ENCODE measurements around the gene FLT3.

The FLT3 gene

DNA sequence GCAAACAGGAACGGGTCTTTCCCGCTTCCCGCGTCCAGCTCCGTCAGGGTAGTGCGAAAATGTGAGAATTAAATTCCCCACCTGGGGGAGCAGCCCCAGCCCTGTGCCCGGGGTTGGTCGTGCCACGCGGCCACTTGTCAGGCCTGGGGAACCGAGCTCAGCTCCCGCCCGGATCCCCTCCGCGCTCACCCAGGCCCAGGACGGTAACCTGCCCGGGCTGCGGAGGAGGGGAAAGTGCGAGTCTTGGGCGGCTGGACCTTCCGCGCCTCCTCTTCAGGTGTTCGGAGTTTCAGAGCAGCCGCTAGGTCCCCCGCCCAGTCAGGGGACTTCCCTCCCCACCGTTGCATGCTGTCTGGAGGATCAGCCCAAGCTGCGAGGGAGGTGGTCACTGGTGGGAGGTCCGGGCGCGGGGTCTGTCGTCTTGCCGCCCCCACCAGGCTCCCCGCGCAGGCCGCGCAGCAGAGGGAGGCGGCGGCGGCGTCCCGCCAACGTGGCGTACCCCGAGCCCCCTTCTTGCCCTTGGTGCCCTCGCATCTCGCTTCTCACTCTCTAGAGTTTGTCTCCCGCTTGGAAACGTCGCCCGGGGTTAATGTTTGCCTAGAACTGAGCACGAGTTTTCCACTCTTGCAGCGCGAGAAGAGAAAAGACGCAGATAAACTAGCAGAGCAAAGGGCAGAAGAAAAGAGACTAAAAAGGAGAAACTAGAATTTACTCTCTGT is 119.9 kb downstream of the FLT3 start:
- no peaks in the 10 kb centered on the region for H3K36me3 Mint-ChIP-seq (ENCODE audit: low read depth)
- TF ChIP-seq, protein P1, sequence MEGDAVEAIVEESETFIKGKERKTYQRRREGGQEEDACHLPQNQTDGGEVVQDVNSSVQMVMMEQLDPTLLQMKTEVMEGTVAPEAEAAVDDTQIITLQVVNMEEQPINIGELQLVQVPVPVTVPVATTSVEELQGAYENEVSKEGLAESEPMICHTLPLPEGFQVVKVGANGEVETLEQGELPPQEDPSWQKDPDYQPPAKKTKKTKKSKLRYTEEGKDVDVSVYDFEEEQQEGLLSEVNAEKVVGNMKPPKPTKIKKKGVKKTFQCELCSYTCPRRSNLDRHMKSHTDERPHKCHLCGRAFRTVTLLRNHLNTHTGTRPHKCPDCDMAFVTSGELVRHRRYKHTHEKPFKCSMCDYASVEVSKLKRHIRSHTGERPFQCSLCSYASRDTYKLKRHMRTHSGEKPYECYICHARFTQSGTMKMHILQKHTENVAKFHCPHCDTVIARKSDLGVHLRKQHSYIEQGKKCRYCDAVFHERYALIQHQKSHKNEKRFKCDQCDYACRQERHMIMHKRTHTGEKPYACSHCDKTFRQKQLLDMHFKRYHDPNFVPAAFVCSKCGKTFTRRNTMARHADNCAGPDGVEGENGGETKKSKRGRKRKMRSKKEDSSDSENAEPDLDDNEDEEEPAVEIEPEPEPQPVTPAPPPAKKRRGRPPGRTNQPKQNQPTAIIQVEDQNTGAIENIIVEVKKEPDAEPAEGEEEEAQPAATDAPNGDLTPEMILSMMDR (IDR thresholded peaks at IDR 0.05): no peak
- H3K27ac Mint-ChIP-seq: no peak overlapping the region
- no peak for DNase-seq
- H3K4me3 Mint-ChIP-seq: peak overlapping the region; percentile 87
- peaks cover 54% of the 10 kb centered on the region for H3K27me3 Mint-ChIP-seq (ENCODE audit: low read depth, poor library complexity)
- no peaks in the 10 kb centered on the region for H3K9me3 Mint-ChIP-seq
- peaks cover 50% of the 10 kb centered on the region for H3K4me1 Mint-ChIP-seq

DNA sequence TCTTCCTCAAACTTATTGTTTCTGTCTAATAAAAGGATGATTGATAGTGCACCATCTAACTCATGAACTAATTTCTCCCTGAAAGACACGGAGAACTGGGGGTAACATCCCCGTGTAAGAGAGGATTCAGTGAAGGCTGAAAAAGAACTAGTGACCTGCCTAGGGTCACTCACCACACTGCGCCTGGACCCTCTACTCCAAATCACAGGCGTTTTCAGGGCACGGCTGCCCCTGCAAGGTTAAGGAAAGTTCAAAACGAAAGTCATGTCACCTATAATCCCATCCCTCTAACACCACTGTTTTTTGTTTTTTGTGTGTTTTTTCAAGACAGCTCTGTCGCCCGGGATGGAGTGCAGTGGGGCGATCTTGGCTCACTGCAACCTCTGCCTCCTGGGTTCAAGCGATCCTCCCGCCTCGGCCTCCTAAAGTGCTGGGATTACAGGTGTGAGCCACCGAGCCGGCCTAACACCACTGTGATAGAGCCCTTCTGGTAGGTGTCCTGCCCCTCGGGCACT is 120.6 kb downstream of the FLT3 start:
- H3K27me3 Mint-ChIP-seq (ENCODE audit: low read depth, poor library complexity): peaks cover 58% of the 10 kb centered on the region
- H3K4me3 Mint-ChIP-seq: peak overlapping the region; percentile 87
- TF ChIP-seq, protein P1 (IDR thresholded peaks at IDR 0.05): no peak
- DNase-seq: no peak
- no peaks in the 10 kb centered on the region for H3K9me3 Mint-ChIP-seq
- H3K4me1 Mint-ChIP-seq: peaks cover 56% of the 10 kb centered on the region
- no peaks in the 10 kb centered on the region for H3K36me3 Mint-ChIP-seq (ENCODE audit: low read depth)
- H3K27ac Mint-ChIP-seq: no peak overlapping the region

DNA sequence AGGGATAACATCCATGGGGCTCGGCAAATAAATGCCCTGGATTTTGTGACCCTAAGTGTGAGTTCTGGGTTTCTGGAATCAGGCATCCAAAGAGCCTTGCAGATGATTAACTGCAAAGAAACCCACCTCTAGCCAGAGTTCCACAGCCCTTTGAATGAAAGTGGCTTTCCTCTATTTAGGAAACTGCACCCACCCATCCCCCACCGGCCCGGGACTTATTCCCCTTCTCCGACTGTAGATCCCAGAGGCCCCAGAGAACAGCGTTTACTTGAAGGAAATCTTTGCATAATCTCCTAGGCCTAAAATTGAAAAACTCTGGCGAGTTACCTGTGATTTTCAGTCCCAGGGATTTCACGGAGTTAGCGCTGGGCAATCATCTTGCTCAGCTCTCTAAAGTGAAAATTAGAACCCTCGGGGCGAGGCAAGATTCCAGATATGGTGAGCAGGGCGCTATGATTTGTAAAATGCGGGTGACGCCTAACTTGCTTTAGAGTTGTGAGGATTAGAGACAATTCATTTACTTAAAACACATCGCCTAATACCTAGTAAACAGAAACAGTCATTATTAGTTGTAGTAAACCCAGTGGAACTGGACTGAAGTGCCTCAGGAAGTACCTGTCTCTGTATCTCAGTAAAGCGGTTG is 121.3 kb downstream of the FLT3 start:
- TF ChIP-seq, protein P1 (IDR thresholded peaks at IDR 0.05): no peak
- no peaks in the 10 kb centered on the region for H3K36me3 Mint-ChIP-seq (ENCODE audit: low read depth)
- H3K9me3 Mint-ChIP-seq: no peaks in the 10 kb centered on the region
- H3K27ac Mint-ChIP-seq: peak overlapping the region; percentile 91
- peaks cover 63% of the 10 kb centered on the region for H3K4me1 Mint-ChIP-seq
- DNase-seq: no peak
- H3K27me3 Mint-ChIP-seq (ENCODE audit: low read depth, poor library complexity): peaks cover 58% of the 10 kb centered on the region
- peak overlapping the region; percentile 87 for H3K4me3 Mint-ChIP-seq

DNA sequence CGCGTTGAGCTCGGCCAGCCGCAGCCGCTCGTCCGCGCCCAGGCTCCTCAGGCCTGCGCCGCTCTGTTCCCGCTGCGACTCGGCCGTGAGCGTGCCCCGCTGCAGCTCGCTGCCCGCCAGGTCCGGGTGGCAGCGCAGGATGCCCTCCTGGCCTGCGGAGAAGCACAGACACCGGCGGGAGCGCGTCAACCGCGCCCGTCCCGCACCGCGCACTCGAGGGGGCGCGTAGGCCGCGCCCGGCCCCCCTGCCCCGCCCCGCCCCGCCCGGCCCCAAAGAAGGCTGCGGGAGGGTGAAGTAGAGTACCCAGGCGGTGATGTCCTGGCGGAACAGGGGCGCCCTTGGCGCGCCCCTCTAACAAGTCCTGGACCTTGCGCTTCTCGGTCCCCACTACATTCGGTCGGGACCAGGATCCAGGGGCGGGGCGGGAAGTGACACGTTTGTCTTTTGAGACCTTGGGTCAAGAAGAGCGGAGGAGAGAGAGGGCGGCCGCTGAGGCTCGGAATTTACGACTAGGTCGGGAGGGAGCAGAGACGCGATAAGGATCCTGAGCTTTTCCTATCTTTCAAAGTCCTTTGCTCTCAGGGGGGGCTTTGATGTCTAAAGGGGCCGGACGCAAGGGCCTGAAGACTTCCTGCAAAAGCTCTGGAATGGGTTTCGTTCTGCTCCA is 121.9 kb downstream of the FLT3 start:
- TF ChIP-seq, protein P1 (IDR thresholded peaks at IDR 0.05): no peak
- H3K4me3 Mint-ChIP-seq: peak overlapping the region; percentile 92
- H3K27me3 Mint-ChIP-seq (ENCODE audit: low read depth, poor library complexity): peaks cover 58% of the 10 kb centered on the region
- peaks cover 70% of the 10 kb centered on the region for H3K4me1 Mint-ChIP-seq
- H3K36me3 Mint-ChIP-seq (ENCODE audit: low read depth): no peaks in the 10 kb centered on the region
- DNase-seq: peak; percentile 69
- peak overlapping the region; percentile 91 for H3K27ac Mint-ChIP-seq
- no peaks in the 10 kb centered on the region for H3K9me3 Mint-ChIP-seq

DNA sequence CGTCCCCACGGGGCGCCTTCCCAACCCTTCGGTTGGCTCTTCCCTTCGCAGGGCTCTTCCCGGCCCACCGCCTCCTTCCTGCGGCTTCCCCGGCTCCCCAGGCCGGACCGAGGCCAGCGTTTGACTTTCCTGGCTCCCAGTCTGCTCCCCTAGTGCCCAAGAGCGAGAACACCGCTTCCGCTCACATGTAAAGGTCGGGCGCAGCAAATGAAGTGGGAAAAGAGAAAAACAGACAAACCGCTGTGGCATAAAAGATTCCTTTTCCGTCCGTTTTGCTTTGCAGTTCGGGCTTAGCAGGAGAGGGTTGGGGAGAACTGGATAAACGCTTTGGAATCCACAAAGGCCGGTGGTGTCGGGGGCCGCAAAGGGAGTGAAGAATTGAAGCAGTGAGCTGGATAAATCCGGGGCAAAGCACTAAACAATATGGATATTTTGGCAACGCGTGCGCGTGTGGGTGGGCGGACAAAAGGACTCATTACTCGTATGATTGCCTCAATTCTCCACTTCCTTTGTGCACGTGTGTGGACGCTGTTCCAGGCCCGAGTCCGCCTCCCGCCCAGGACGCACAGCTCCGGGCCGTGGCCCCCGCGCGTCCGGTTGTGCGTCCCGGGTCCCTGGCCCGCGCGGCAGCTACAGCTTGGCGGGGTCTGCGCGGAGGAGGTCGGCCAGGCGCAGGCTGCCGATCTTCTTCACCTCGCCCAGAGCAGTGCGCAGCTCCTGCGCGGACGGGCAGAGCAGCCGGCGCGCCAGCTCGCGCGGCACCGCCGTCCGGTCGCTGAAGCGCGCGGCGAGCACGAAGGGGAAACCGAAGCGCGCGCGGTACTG is 122.7 kb downstream of the FLT3 start:
- DNase-seq: peak; percentile 63

More for the DNA sequence above, 122.7 kb downstream of the FLT3 start:
- Mint-ChIP-seq H3K27me3 (ENCODE audit: low read depth, poor library complexity) (peaks cover 51% of the 10 kb centered on the region), H3K36me3 (ENCODE audit: low read depth) (no peaks in the 10 kb centered on the region), H3K4me3 (peak overlapping the region; percentile 92), H3K9me3 (no peaks in the 10 kb centered on the region), H3K4me1 (peaks cover 77% of the 10 kb centered on the region), H3K27ac (peak overlapping the region; percentile 61)
- TF ChIP-seq, protein P1 (IDR thresholded peaks at IDR 0.05): no peak

Measured in nephron progenitor cell (in vitro differentiated cells).